Type B pancreatic cell (in vitro differentiated cells): ENCODE measurements around the gene GJC1. TPM values are rescaled to one million over a fixed set of nuclear protein-coding genes. Genes with fewer than 3 reads are reported as not detected.

Source experiments
- DNase-seq: peaks from one replicate; pipeline ENCODE4 v3.0.0; 2021; ENCODE audit warnings: mixed read lengths; ENCODE audit not compliant: unreplicated experiment; ENCODE audit errors: extremely low spot score
- H3K27ac Mint-ChIP-seq: 2 replicates; pipeline ENCODE4 v1.8.0; 2021; ENCODE audit warnings: mild to moderate bottlenecking, mixed read lengths
- H3K27me3 Mint-ChIP-seq: 2 replicates; pipeline ENCODE4 v1.8.0; 2021; ENCODE audit warnings: mixed read lengths
- H3K36me3 Mint-ChIP-seq: 2 replicates; pipeline ENCODE4 v1.8.0; 2021; ENCODE audit warnings: mixed read lengths
- H3K4me1 Mint-ChIP-seq: one replicate; pipeline ENCODE4 v1.8.0; 2021; ENCODE audit warnings: mixed read lengths; ENCODE audit not compliant: unreplicated experiment
- H3K4me3 Mint-ChIP-seq: 2 replicates; pipeline ENCODE4 v1.8.0; 2021; ENCODE audit warnings: mild to moderate bottlenecking, mixed read lengths
- H3K9me3 Mint-ChIP-seq: 2 replicates; pipeline ENCODE4 v1.8.0; 2021; ENCODE audit warnings: mixed read lengths
- CTCF ChIP-seq: fragments of 200-600 bp; sonication (generic); conservative IDR thresholded peaks from 2 replicates; pipeline ENCODE4 v1.5.0; 2021; ENCODE audit warnings: antibody characterized with exemption, mild to moderate bottlenecking
- total RNA-seq: library from RNA; stranded (reverse); gene quantifications from 2 replicates; pipeline ENCODE4 v1.2.1, GENCODE V29; 2021; ENCODE audit warnings: low replicate concordance

The GJC1 gene
- total RNA-seq, 1 donor from 2014 or later: 62.6 TPM

- H3K9me3 Mint-ChIP-seq: no peaks in the 10 kb centered on the region
- H3K27me3 Mint-ChIP-seq: no peaks in the 10 kb centered on the region
- no peaks in the 10 kb centered on the region for H3K36me3 Mint-ChIP-seq
- no peak for TF ChIP-seq CTCF
- H3K4me3 Mint-ChIP-seq: no peak overlapping the region
- H3K27ac Mint-ChIP-seq: no peak overlapping the region
- DNase-seq: no peak
- peaks cover 11% of the 10 kb centered on the region for H3K4me1 Mint-ChIP-seq
Observed at GRCh38 chr17:44797802-44798201, 32.3 kb downstream of the GJC1 start.

DNA sequence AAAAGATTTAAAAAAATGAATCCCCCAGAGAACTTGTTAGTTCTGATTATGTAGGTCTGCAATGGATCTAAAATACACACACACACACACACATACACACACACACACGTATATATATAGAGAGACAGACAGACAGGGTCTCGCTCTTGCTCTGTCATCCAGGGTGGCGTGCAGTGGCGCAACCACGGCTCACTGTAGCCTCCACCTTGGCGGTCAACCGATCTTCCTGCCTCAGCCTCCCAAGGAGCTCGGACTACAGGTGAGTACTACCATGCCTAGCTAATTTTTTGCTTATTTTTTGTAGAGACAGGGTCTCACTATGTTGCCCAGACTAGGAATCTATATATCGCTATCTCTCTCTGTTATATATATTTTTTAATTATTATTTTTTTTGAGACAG is 33.4 kb downstream of the GJC1 start:
- no peak for TF ChIP-seq CTCF
- no peak for DNase-seq
- H3K27me3 Mint-ChIP-seq: no peaks in the 10 kb centered on the region
- H3K4me3 Mint-ChIP-seq: no peak overlapping the region
- no peak overlapping the region for H3K27ac Mint-ChIP-seq
- no peaks in the 10 kb centered on the region for H3K36me3 Mint-ChIP-seq
- no peaks in the 10 kb centered on the region for H3K9me3 Mint-ChIP-seq
- H3K4me1 Mint-ChIP-seq: peaks cover 11% of the 10 kb centered on the region

DNA sequence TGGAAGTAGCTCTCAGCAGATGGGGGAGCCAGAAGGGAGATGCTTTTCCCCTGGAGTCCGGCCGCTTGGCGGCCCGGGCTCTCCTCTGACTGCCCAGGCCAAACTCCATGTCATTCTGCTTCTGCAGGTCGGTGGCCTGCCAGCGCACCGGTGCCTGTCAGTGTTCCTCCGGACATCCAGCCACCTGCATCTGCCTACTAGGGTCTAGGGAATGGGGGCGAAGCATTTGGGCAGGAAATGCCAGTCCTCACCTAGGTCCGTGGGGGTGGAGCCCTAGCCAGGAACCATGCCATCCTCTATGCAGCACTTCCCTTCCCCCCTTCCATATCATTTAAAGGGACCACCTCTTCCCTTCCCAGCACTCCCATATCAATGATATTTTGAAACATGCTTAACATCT is 34.2 kb downstream of the GJC1 start:
- H3K27me3 Mint-ChIP-seq: no peaks in the 10 kb centered on the region
- H3K4me3 Mint-ChIP-seq: no peak overlapping the region
- H3K27ac Mint-ChIP-seq: no peak overlapping the region
- DNase-seq: no peak
- no peaks in the 10 kb centered on the region for H3K36me3 Mint-ChIP-seq
- no peak for TF ChIP-seq CTCF
- peaks cover 11% of the 10 kb centered on the region for H3K4me1 Mint-ChIP-seq
- H3K9me3 Mint-ChIP-seq: no peaks in the 10 kb centered on the region

DNA sequence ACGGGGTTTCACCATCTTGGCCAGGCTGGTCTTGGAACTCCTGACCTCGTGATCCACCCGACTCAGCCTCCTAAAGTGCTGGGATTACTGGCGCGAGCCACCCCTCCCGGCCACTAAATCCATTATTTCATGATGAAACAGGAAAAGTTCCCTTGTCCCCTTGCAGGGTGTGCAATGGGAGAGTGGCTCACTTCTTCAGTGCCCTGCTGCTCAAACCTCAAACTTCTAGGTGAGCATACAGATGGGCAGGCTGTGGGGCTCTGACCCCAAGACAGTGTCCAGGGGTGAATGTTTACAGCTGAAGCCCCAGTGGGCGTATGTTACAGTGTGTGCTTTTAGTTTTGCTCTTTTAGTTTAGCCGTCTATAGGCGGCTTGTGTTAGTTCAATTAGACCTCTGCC is 34.7 kb downstream of the GJC1 start:
- TF ChIP-seq CTCF: no peak
- H3K27ac Mint-ChIP-seq: no peak overlapping the region
- H3K36me3 Mint-ChIP-seq: no peaks in the 10 kb centered on the region
- no peaks in the 10 kb centered on the region for H3K27me3 Mint-ChIP-seq
- H3K4me1 Mint-ChIP-seq: peaks cover 11% of the 10 kb centered on the region
- no peak overlapping the region for H3K4me3 Mint-ChIP-seq
- H3K9me3 Mint-ChIP-seq: no peaks in the 10 kb centered on the region
- no peak for DNase-seq

GRCh38 chr17:44794851-44795413 is 35.2 kb downstream of the GJC1 start:
- Mint-ChIP-seq H3K27me3 (no peaks in the 10 kb centered on the region), H3K27ac (no peak overlapping the region), H3K4me1 (peaks cover 11% of the 10 kb centered on the region), H3K36me3 (no peaks in the 10 kb centered on the region), H3K9me3 (no peaks in the 10 kb centered on the region), H3K4me3 (no peak overlapping the region)
- TF ChIP-seq CTCF: no peak
- DNase-seq: no peak
